HEK293T (cell line): Measurements from ENCODE around the gene CCDC171.

Experiments
- ARNT ChIP-seq: fragments of 450-650 bp; IDR thresholded peaks from 2 replicates; pipeline ENCODE4 v1.6.1; 2017; ENCODE audit warnings: mild to moderate bottlenecking
- BHLHE40 ChIP-seq: fragments of 450-650 bp; IDR thresholded peaks from 2 replicates; pipeline ENCODE4 v1.6.1; 2016; ENCODE audit warnings: mild to moderate bottlenecking, moderate library complexity, borderline replicate concordance
- CTBP1 ChIP-seq: fragments of 450-650 bp; IDR thresholded peaks from 2 replicates; pipeline ENCODE4 v1.6.1; 2016; ENCODE audit warnings: borderline replicate concordance
- ELF4 ChIP-seq: fragments of 450-650 bp; IDR thresholded peaks from 2 replicates; pipeline ENCODE4 v1.6.1; 2017; ENCODE audit warnings: antibody characterized with exemption
- FOXA1 ChIP-seq: fragments of 450-650 bp; IDR thresholded peaks from 2 replicates; pipeline ENCODE4 v1.6.1; 2016; ENCODE audit warnings: mild to moderate bottlenecking
- FOXM1 ChIP-seq: fragments of 450-650 bp; IDR thresholded peaks from 2 replicates; pipeline ENCODE4 v1.6.1; 2017; ENCODE audit warnings: mild to moderate bottlenecking, borderline replicate concordance
- L3MBTL2 ChIP-seq: fragments of 450-650 bp; conservative IDR thresholded peaks from 2 replicates; pipeline ENCODE4 v1.6.1; 2016; ENCODE audit warnings: mild to moderate bottlenecking
- LEF1 ChIP-seq: fragments of 450-650 bp; IDR thresholded peaks from 2 replicates; pipeline ENCODE4 v1.6.1; 2017; ENCODE audit warnings: mild to moderate bottlenecking, borderline replicate concordance
- NFRKB ChIP-seq: fragments of 450-650 bp; IDR thresholded peaks from 2 replicates; pipeline ENCODE4 v1.6.1; 2016; ENCODE audit warnings: mild to moderate bottlenecking, moderate library complexity
- SP1 ChIP-seq: fragments of 450-650 bp; IDR thresholded peaks from 2 replicates; pipeline ENCODE4 v1.6.1; 2017
- SUZ12 ChIP-seq: fragments of 450-650 bp; IDR thresholded peaks from 2 replicates; pipeline ENCODE4 v1.6.1; 2016; ENCODE audit warnings: mild to moderate bottlenecking
- TARDBP ChIP-seq: fragments of 450-650 bp; IDR thresholded peaks from 2 replicates; pipeline ENCODE4 v1.6.1; 2016
- ZNF384 ChIP-seq: fragments of 450-650 bp; IDR thresholded peaks from 2 replicates; pipeline ENCODE4 v1.6.1; 2016

- TF ChIP-seq TARDBP (no peak), CTBP1 (no peak), ELF4 (no peak), ARNT (no peak), FOXM1 (no peak), SP1 (no peak), ZNF384 (no peak), L3MBTL2 (no peak), FOXA1 (no peak), SUZ12 (no peak), BHLHE40 (no peak), LEF1 (no peak), NFRKB (no peak)
Measured at GRCh38 chr9:15529566-15530324, 23.1 kb upstream of the CCDC171 start.
